H1 (cell line): Measurements from ENCODE around the gene DIP2B. TPM values are rescaled to one million over a fixed set of nuclear protein-coding genes. Genes with fewer than 3 reads are reported as not detected.

ENCODE experiments used
- CHD1 ChIP-seq: IDR thresholded peaks from 2 replicates; pipeline ENCODE4 v1.6.1; 2012; ENCODE audit warnings: low read depth, low read length, improper control_type of control experiment
- CHD7 ChIP-seq: fragments of 300-600 bp; sonication (generic); IDR thresholded peaks from 2 replicates; pipeline ENCODE4 v1.7.1; 2012; ENCODE audit warnings: low read length, moderate library complexity, mild to moderate bottlenecking, inconsistent platforms; ENCODE audit not compliant: insufficient replicate concordance
- EZH2 ChIP-seq: fragments of 200-600 bp; sonication (generic); IDR thresholded peaks from 2 replicates; pipeline ENCODE4 v1.7.1; 2012; ENCODE audit warnings: low read depth, mild to moderate bottlenecking, moderate library complexity, low read length, inconsistent platforms; ENCODE audit not compliant: severe bottlenecking
- NANOG ChIP-seq: IDR thresholded peaks from 2 replicates; pipeline ENCODE4 v1.6.1; 2011; ENCODE audit warnings: low read length, low read depth, mild to moderate bottlenecking, inconsistent platforms; ENCODE audit not compliant: insufficient read depth, poor library complexity, severe bottlenecking
- RBBP5 ChIP-seq: IDR thresholded peaks from 2 replicates; pipeline ENCODE4 v1.7.1; 2012; ENCODE audit warnings: low read depth, mild to moderate bottlenecking, inconsistent platforms, low read length, moderate library complexity, borderline replicate concordance
- RNF2 ChIP-seq: fragments of 200-900, 300-1000 bp; sonication (generic); IDR thresholded peaks from 2 replicates; pipeline ENCODE4 v1.7.1; 2016; ENCODE audit warnings: borderline replicate concordance, low read depth, mild to moderate bottlenecking, antibody characterized with exemption, low read length; ENCODE audit not compliant: poor library complexity, severe bottlenecking; ENCODE audit errors: missing control alignments
- SAP30 ChIP-seq: fragments of 300-600 bp; sonication (generic); IDR thresholded peaks from 2 replicates; pipeline ENCODE4 v1.7.1; 2012; ENCODE audit warnings: low read length, moderate library complexity, mild to moderate bottlenecking, inconsistent platforms; ENCODE audit not compliant: insufficient read depth, insufficient replicate concordance
- SP2 ChIP-seq: IDR thresholded peaks from 2 replicates; pipeline ENCODE4 v1.6.1; 2012; ENCODE audit warnings: mild to moderate bottlenecking, low read length, inconsistent platforms
- SRF ChIP-seq: IDR thresholded peaks from 2 replicates; pipeline ENCODE4 v1.6.1; 2011; ENCODE audit warnings: mild to moderate bottlenecking, low read depth, low read length, moderate library complexity
- polyA plus RNA-seq, 7 experiments: library from polyadenylated mRNA; depleted of rRNA in 3 of 7; stranded (reverse) in 5 of 7; unstranded in 2 of 7; fragments of >200 nt in 5 of 7; fragments of 200-250 nt in 2 of 7; gene quantifications; 1 replicate in 5 of 7; 2 replicates in 1 of 7; 4 replicates in 1 of 7; pipeline versions ENCODE4 v1.2.1 to v1.2.3, GENCODE V29; 2011 to 2013; ENCODE audit warnings: missing spikeins in 2 of 7, mixed read lengths in 2 of 7
- total RNA-seq: library from RNA; stranded (reverse); fragmentation: NEBNext Ultra II Directional; extraction: Animal tissue kit (Norgen Biotek cat#: 25700); gene quantifications from 2 replicates; pipeline ENCODE4 v1.2.1, GENCODE V29; 2021
- TF ChIP-seq, protein P1 (sequence below): IDR thresholded peaks from 2 replicates; pipeline ENCODE4 v1.6.1; 2011; ENCODE audit warnings: low read length, improper control_type of control experiment

Gene DIP2B
- total and polyA plus RNA-seq, 2 of the 8 experiments (the other 6 are each of a cell fraction or from before 2014, with no cell fraction given) = 11.1 to 29.6 TPM

DNA sequence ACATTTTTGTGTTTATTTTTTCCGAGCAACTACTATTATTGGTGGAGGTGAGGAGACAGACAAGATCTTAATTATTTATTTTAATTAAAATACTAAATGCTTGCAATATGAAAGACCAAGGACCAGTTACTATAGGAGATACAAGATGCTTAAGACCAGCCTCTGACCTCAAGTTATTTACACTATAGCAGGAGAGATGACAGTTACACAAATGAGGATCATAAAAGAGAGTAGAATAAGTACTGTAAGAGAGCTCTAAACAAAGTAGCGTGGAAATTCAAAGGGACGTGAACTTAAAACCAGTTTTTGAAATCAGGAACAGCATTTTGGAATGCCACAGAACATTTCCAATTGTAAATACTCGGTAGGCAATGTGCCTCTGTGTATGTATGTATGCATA, 131.1 kb downstream of the DIP2B start (continued):
- TF ChIP-seq CHD7 = no peak
- no peak for TF ChIP-seq CHD1
- TF ChIP-seq, protein P1, sequence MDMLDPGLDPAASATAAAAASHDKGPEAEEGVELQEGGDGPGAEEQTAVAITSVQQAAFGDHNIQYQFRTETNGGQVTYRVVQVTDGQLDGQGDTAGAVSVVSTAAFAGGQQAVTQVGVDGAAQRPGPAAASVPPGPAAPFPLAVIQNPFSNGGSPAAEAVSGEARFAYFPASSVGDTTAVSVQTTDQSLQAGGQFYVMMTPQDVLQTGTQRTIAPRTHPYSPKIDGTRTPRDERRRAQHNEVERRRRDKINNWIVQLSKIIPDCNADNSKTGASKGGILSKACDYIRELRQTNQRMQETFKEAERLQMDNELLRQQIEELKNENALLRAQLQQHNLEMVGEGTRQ = no peak
- no peak for TF ChIP-seq SP2
- TF ChIP-seq SRF = no peak
- TF ChIP-seq NANOG = no peak
- TF ChIP-seq RNF2 = no peak
- no peak for TF ChIP-seq RBBP5
- no peak for TF ChIP-seq EZH2
- no peak for TF ChIP-seq SAP30
